B cell (primary cell): ENCODE data around the gene SAMM50. TPM values are rescaled to one million over a fixed set of nuclear protein-coding genes. Genes with fewer than 3 reads are reported as not detected.
A peak's percentile ranks its signal among the peaks of the same experiment; 100 is the strongest.

Experiments used
- ATAC-seq: fragments of 200-7000 bp; cut with Tn5 transposase; one replicate; pipeline ENCODE4 v1.10.0; 2021; ENCODE audit warnings: low read depth, mild to moderate bottlenecking, moderate number of reproducible peaks, moderate library complexity
- CTCF ChIA-PET: fragments of 350-600 bp; sonication (Branson Sonifier 250); formaldehyde crosslinking; loops from one replicate; lab custom pipeline; 2021; ENCODE audit warnings: antibody characterized with exemption, inconsistent platforms; lab: Charles Lee
- POLR2A ChIA-PET: fragments of 350-600 bp; sonication (Branson Sonifier 250); formaldehyde crosslinking; loops from one replicate; lab custom pipeline; 2021; ENCODE audit warnings: antibody characterized with exemption; lab: Charles Lee
- DNase-seq: peaks from one replicate; pipeline ENCODE4 v3.0.0; 2013
- H2AFZ ChIP-seq: 2 replicates; pipeline ENCODE4 v1.6.1; 2012; ENCODE audit warnings: mild to moderate bottlenecking, low read depth, low read length; ENCODE audit not compliant: insufficient read depth, poor library complexity, severe bottlenecking
- H3K27ac ChIP-seq, 2 donors: 1 replicate in 1 of 2; 2 replicates in 1 of 2; pipeline ENCODE4 v1.5.1; 2012 to 2013; ENCODE audit warnings: low read length in 2 of 2, mild to moderate bottlenecking in 2 of 2, moderate library complexity in 1 of 2
- H3K27me3 ChIP-seq, 4 experiments: fragments of 200-600 bp in 1 of 4; sonication (generic) in 1 of 4; replicated peaks in 1 of 4; 1 replicate in 2 of 4; 2 replicates in 2 of 4; pipeline versions ENCODE4 v1.6.1 to v1.7.0; 2013 to 2016; ENCODE audit warnings: low read length in 3 of 4, mild to moderate bottlenecking in 2 of 4, mixed read lengths in 1 of 4, moderate library complexity in 1 of 4; ENCODE audit not compliant: insufficient read depth in 4 of 4, control insufficient read depth in 3 of 4; ENCODE audit errors: control extremely low read depth in 1 of 4
- H3K36me3 ChIP-seq, 2 experiments: replicated peaks in 1 of 2; 1 replicate in 1 of 2; 2 replicates in 1 of 2; pipeline versions ENCODE4 v1.6.1 to v1.7.1; 2013; ENCODE audit warnings: low read length in 1 of 2; ENCODE audit not compliant: insufficient read depth in 2 of 2, control insufficient read depth in 1 of 2; ENCODE audit errors: control extremely low read depth in 1 of 2, extremely low read depth in 1 of 2
- H3K4me1 ChIP-seq, 2 donors: fragments of 200-600 bp in 1 of 2; sonication (generic) in 1 of 2; 1 replicate in 1 of 2; 2 replicates in 1 of 2; pipeline versions ENCODE4 v1.5.1 to v1.6.1; 2013 to 2017; ENCODE audit warnings: low read length in 2 of 2; ENCODE audit not compliant: control insufficient read depth in 2 of 2, insufficient read depth in 2 of 2
- H3K4me2 ChIP-seq: replicated peaks from 2 replicates; pipeline ENCODE3; 2012; ENCODE audit warnings: mild to moderate bottlenecking, low read depth, low read length; ENCODE audit not compliant: poor library complexity, severe bottlenecking
- H3K4me3 ChIP-seq, 5 experiments: fragments of 200-600 bp in 1 of 5; sonication (generic) in 1 of 5; 1 replicate in 3 of 5; 2 replicates in 2 of 5; pipeline versions ENCODE4 v1.5.1 to v1.7.0; 2011 to 2016; ENCODE audit warnings: low read length in 4 of 5, mild to moderate bottlenecking in 4 of 5, low read depth in 2 of 5, control low read depth in 1 of 5, moderate library complexity in 1 of 5; ENCODE audit not compliant: insufficient read depth in 1 of 5; ENCODE audit errors: control extremely low read depth in 1 of 5, extremely low read depth in 1 of 5
- H3K79me2 ChIP-seq: fragments of 200-600 bp; sonication (generic); one replicate; pipeline ENCODE4 v1.6.0; 2016; ENCODE audit warnings: low read length; ENCODE audit not compliant: control insufficient read depth, insufficient read depth
- H3K9ac ChIP-seq: fragments of 200-600 bp; sonication (generic); 2 replicates; pipeline ENCODE4 v1.6.1; 2017; ENCODE audit warnings: mild to moderate bottlenecking, low read length, moderate library complexity
- H3K9me3 ChIP-seq, 3 donors: one replicate each; pipeline versions ENCODE4 v1.6.1 to v1.7.1; 2013; ENCODE audit warnings: low read length in 2 of 3; ENCODE audit not compliant: control insufficient read depth in 2 of 3, insufficient read depth in 1 of 3; ENCODE audit errors: control extremely low read depth in 1 of 3
- H4K20me1 ChIP-seq: 2 replicates; pipeline ENCODE4 v1.6.0; 2012; ENCODE audit warnings: mild to moderate bottlenecking, low read length; ENCODE audit not compliant: insufficient read depth, control insufficient read depth, poor library complexity, severe bottlenecking
- H3K27ac Mint-ChIP-seq: one replicate; pipeline ENCODE4 v1.8.0; 2021; ENCODE audit warnings: mixed read lengths
- H3K27me3 Mint-ChIP-seq: one replicate; pipeline ENCODE4 v1.8.0; 2021; ENCODE audit warnings: mixed read lengths
- H3K4me1 Mint-ChIP-seq: one replicate; pipeline ENCODE4 v1.8.0; 2021; ENCODE audit warnings: mixed read lengths
- H3K4me3 Mint-ChIP-seq: one replicate; pipeline ENCODE4 v1.8.0; 2021; ENCODE audit warnings: mixed read lengths
- H3K9me3 Mint-ChIP-seq: one replicate; pipeline ENCODE4 v1.8.0; 2022; ENCODE audit warnings: mixed read lengths; ENCODE audit not compliant: insufficient read depth
- CTCF ChIP-seq: fragments of 200-600 bp; IDR thresholded peaks from one replicate; pipeline ENCODE4 v1.8.0; 2022; ENCODE audit warnings: antibody characterized with exemption, mild to moderate bottlenecking
- EZH2 ChIP-seq: IDR thresholded peaks from 2 replicates; pipeline ENCODE4 v1.6.1; 2012; ENCODE audit warnings: borderline replicate concordance, low read depth, mild to moderate bottlenecking, moderate library complexity, low read length; ENCODE audit not compliant: insufficient read depth, poor library complexity, severe bottlenecking
- WGBS: methylation state at CpG from one replicate; pipeline ENCODE4 v1.1.5; 2013; ENCODE audit warnings: missing lambda C conversion rate; ENCODE audit not compliant: insufficient coverage; 5-methylcytosine and 5-hydroxymethylcytosine counted together
- intact Hi-C: fragments of 100-400 bp; cut with micrococcal nuclease; formaldehyde crosslinking; loops from one replicate; pipeline ENCODE4 v1.10.0; 2022
- polyA plus RNA-seq: library from polyadenylated mRNA; depleted of rRNA; stranded (reverse); fragments of >200 nt; gene quantifications from 2 replicates; pipeline ENCODE4 v1.2.3, GENCODE V29; 2012
- total RNA-seq, 2 donors: library from RNA; stranded (reverse); fragments of 120-200 nt in 1 of 2; gene quantifications; 1 replicate in 1 of 2; 2 replicates in 1 of 2; pipeline versions ENCODE4 v1.2.3 to v1.2.4, GENCODE V29; 2013 to 2022

Gene SAMM50
- total and polyA plus RNA-seq, 2 donors (not counting 1 experiment from before 2014, with no cell fraction given): 18.8 to 43.2 TPM

DNA sequence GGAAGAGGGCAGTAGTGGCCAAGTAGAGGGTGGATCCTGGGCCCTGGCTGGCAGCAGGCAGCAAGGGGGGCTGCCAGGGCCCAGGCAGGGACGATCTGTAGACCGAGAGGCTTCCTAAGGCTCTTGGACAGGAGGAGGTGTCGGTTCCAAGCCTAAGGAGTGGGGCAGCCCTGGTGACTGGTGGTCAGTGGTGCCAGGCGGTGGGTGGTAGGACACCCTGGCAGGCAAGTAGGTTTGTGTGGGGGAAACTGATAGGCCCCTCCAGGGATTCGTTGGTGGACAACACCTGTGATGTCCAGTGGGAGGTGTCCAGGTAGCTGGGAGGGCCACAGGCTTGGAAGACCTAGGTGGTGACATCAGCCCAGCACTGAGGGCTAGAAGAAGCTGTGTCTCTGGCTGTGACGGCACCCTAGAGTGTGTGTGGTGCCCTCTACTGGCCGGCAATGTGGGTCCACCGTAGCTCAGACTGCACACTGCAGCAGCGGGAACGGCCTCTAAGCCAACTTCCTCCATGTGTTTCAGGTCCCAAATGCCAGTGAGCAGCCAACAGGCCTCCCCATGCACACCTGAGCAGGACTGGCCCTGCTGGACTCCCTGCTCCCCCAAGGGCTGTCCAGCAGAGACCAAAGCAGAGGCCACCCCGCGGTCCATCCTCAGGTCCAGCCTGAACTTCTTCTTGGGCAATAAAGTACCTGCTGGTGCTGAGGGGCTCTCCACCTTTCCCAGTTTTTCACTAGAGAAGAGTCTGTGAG lies 9.4 kb upstream of the SAMM50 start:
- H3K9me3 ChIP-seq: peaks cover 0 to 3% (median 0%) of the 10 kb centered on the region in 3 donors
- no peak overlapping the region for H3K4me3 ChIP-seq
- no peak overlapping the region for H3K4me2 ChIP-seq
- no peaks in the 10 kb centered on the region for H3K79me2 ChIP-seq
- H3K36me3 ChIP-seq: no peaks in the 10 kb centered on the region
- POLR2A ChIA-PET: interaction anchor here (0.6 kb wide), 1 partner anchor 22 kb away, joined by 4 read pairs; the partner anchor contains the start of gene PNPLA3
- no peak overlapping the region for H3K27ac ChIP-seq
- no peaks in the 10 kb centered on the region for H4K20me1 ChIP-seq
- no peak for TF ChIP-seq EZH2
- TF ChIP-seq CTCF: peak; percentile 75
- WGBS: 49% methylated on average over 12 of the region's 12 CpGs
- H3K27me3 ChIP-seq: peaks cover 0 to 3% (median 0%) of the 10 kb centered on the region in 4 experiments
- Mint-ChIP-seq H3K4me3 (no peak overlapping the region), H3K4me1 (no peaks in the 10 kb centered on the region), H3K9me3 (peaks cover 4% of the 10 kb centered on the region), H3K27me3 (peaks cover 10% of the 10 kb centered on the region), H3K27ac (no peak overlapping the region)
- H3K4me1 ChIP-seq: peaks cover 0 to 4% of the 10 kb centered on the region in 2 donors
- ATAC-seq (peak; percentile 88), DNase-seq (peak; percentile 70)
- no peak overlapping the region for H2AFZ ChIP-seq
- H3K9ac ChIP-seq: no peak overlapping the region
- intact Hi-C loops: loop anchor here (1.0 kb wide), 1 partner anchor 63 kb away; no protein-coding TSS in a partner anchor
- CTCF ChIA-PET: interaction anchor here (0.6 to 1.6 kb wide), 10 partner anchors 9 to 1673 kb away, joined by 3 to 18 read pairs (median 4); partner anchors contain the start of genes PNPLA3 and SAMM50

GRCh38 chr22:43946384-43946667 lies 8.9 kb upstream of the SAMM50 start:
- Histone ChIP-seq H3K4me2 (no peak overlapping the region), H3K9me3 (peaks cover 0 to 3% (median 0%) of the 10 kb centered on the region in 3 donors), H3K27ac (no peak overlapping the region), H3K79me2 (no peaks in the 10 kb centered on the region), H4K20me1 (no peaks in the 10 kb centered on the region), H3K4me3 (no peak overlapping the region), H2AFZ (no peak overlapping the region), H3K9ac (no peak overlapping the region), H3K4me1 (peaks cover 0 to 4% of the 10 kb centered on the region in 2 donors), H3K36me3 (no peaks in the 10 kb centered on the region), H3K27me3 (peaks cover 0 to 3% (median 0%) of the 10 kb centered on the region in 4 experiments)
- H3K9me3 Mint-ChIP-seq: peaks cover 4% of the 10 kb centered on the region
- TF ChIP-seq EZH2 (no peak), CTCF (no peak)
- no peaks in the 10 kb centered on the region for H3K4me1 Mint-ChIP-seq
- intact Hi-C loops: loop anchor here (1.0 kb wide), 1 partner anchor 63 kb away; no protein-coding TSS in a partner anchor
- no peak overlapping the region for H3K27ac Mint-ChIP-seq
- ATAC-seq: no peak
- ChIA-PET POLR2A (interaction anchor here (0.6 kb wide), 1 partner anchor 23 kb away, joined by 4 read pairs; the partner anchor contains the start of gene PNPLA3), CTCF (interaction anchor here (1.0 to 1.6 kb wide), 8 partner anchors 8 to 139 kb away, joined by 3 to 18 read pairs (median 5); partner anchors contain the start of genes PNPLA3 and SAMM50)
- no peak overlapping the region for H3K4me3 Mint-ChIP-seq
- H3K27me3 Mint-ChIP-seq: peaks cover 11% of the 10 kb centered on the region
- WGBS: 87% methylated on average over 7 of the region's 7 CpGs
- DNase-seq: no peak
